BE2C (cell line): ENCODE data around the gene CNOT1.
"Not testable (repeated sequence)": the region's sequence is repeated elsewhere in the genome, so short reads cannot be mapped to it uniquely, and the experiment has no call there.

ENCODE experiments used
- DNase-seq: peaks from one replicate; pipeline ENCODE4 v3.0.0-alpha.2; 2020
- H3K27me3 ChIP-seq: fragments of 250-450 bp; sonication (Bioruptor Pico); 2 replicates; pipeline ENCODE4 v1.5.1; 2020; ENCODE audit warnings: mild to moderate bottlenecking
- H3K36me3 ChIP-seq: fragments of 250-450 bp; sonication (Bioruptor Pico); 2 replicates; pipeline ENCODE4 v1.5.1; 2020; ENCODE audit warnings: mild to moderate bottlenecking
- H3K4me1 ChIP-seq: fragments of 250-450 bp; sonication (Bioruptor Pico); 2 replicates; pipeline ENCODE4 v1.5.1; 2020
- H3K4me3 ChIP-seq: 2 replicates; pipeline ENCODE4 v1.5.1; 2011; ENCODE audit warnings: low read depth, low read length
- H3K9me3 ChIP-seq: fragments of 250-450 bp; sonication (Bioruptor Pico); 2 replicates; pipeline ENCODE4 v1.5.1; 2020
- CTCF ChIP-seq: IDR thresholded peaks from 2 replicates; pipeline ENCODE4 v1.5.1; 2012; ENCODE audit warnings: mild to moderate bottlenecking, low read depth, low read length

Gene CNOT1

GRCh38 chr16:58644108-58644507, 14.5 kb upstream of the CNOT1 start:
- Histone ChIP-seq H3K9me3 (no peaks in the 10 kb centered on the region), H3K4me1 (no peaks in the 10 kb centered on the region), H3K27me3 (no peaks in the 10 kb centered on the region), H3K36me3 (no peaks in the 10 kb centered on the region), H3K4me3 (no peak overlapping the region)
- DNase-seq, result no peak
- TF ChIP-seq CTCF, result no peak

- DNase-seq, result no peak
- Histone ChIP-seq H3K27me3 (no peaks in the 10 kb centered on the region), H3K4me3 (no peak overlapping the region), H3K9me3 (no peaks in the 10 kb centered on the region), H3K4me1 (no peaks in the 10 kb centered on the region), H3K36me3 (no peaks in the 10 kb centered on the region)
- no peak for TF ChIP-seq CTCF
Observed at GRCh38 chr16:58640949-58641348, 11.3 kb upstream of the CNOT1 start.

GRCh38 chr16:58639836-58640235, 10.2 kb upstream of the CNOT1 start:
- no peak for DNase-seq
- Histone ChIP-seq H3K9me3 (no peaks in the 10 kb centered on the region), H3K36me3 (no peaks in the 10 kb centered on the region), H3K27me3 (no peaks in the 10 kb centered on the region), H3K4me3 (no peak overlapping the region), H3K4me1 (no peaks in the 10 kb centered on the region)
- no peak for TF ChIP-seq CTCF

GRCh38 chr16:58639230-58639629, 9.6 kb upstream of the CNOT1 start:
- Histone ChIP-seq H3K4me3 (no peak overlapping the region), H3K27me3 (no peaks in the 10 kb centered on the region), H3K4me1 (no peaks in the 10 kb centered on the region), H3K9me3 (no peaks in the 10 kb centered on the region), H3K36me3 (no peaks in the 10 kb centered on the region)
- no peak for DNase-seq
- no peak for TF ChIP-seq CTCF

- H3K27me3 ChIP-seq, result no peaks in the 10 kb centered on the region
- peak; percentile 53 for TF ChIP-seq CTCF
- no peaks in the 10 kb centered on the region for H3K9me3 ChIP-seq
- peak; percentile 63 for DNase-seq
- no peaks in the 10 kb centered on the region for H3K4me1 ChIP-seq
- no peak overlapping the region for H3K4me3 ChIP-seq
- no peaks in the 10 kb centered on the region for H3K36me3 ChIP-seq
Observed at GRCh38 chr16:58638148-58639036, 8.8 kb upstream of the CNOT1 start.

DNA sequence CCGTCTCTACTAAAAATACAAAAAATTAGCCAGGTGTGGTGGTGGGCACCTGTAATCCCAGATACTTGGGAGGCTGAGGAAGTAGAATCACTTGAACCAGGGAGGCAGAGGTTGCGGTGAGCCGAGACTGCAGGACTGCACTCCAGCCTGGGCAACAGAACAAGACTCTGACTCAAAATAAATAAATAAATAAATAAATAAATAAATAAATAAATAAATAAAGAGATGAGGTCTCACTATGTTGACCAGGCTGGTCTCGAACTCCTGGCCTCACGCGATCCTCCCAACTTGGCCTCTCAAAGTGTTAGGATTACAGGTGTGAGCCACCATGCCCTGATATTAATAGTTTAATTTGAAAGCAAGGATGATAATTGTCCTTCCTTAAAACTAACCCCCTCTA, 7.4 kb upstream of the CNOT1 start:
- not testable (repeated sequence) for H3K27me3 ChIP-seq, H3K4me1 ChIP-seq, DNase-seq, H3K36me3 ChIP-seq, H3K4me3 ChIP-seq, H3K9me3 ChIP-seq
